Measurements from ENCODE around the gene ZNF469.

ZNF469 gene

DNA sequence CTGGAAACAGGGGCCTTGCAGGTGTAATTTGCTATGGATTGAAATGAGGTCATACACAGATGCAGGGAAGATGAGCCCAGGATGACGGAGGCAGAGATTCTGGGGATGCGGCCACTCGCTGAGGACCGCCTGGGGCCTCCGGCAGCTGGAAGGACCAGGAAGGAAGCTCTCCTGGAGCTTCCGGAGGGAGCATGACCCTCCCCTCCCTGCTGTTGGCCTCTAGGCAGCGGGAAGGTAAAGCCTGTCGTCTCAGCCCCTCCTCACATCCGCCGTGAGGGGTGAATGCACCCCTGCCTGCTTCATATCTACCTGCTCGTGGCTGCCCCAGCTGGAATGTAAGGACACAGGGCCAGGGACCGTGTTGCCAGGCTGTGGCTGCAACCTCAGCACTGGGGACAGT, 29.1 kb upstream of the ZNF469 start:
- H3K4me3 ChIP-seq (ENCODE audit: low read depth, low read length), result no peak overlapping the region
- TF ChIP-seq, protein P1, sequence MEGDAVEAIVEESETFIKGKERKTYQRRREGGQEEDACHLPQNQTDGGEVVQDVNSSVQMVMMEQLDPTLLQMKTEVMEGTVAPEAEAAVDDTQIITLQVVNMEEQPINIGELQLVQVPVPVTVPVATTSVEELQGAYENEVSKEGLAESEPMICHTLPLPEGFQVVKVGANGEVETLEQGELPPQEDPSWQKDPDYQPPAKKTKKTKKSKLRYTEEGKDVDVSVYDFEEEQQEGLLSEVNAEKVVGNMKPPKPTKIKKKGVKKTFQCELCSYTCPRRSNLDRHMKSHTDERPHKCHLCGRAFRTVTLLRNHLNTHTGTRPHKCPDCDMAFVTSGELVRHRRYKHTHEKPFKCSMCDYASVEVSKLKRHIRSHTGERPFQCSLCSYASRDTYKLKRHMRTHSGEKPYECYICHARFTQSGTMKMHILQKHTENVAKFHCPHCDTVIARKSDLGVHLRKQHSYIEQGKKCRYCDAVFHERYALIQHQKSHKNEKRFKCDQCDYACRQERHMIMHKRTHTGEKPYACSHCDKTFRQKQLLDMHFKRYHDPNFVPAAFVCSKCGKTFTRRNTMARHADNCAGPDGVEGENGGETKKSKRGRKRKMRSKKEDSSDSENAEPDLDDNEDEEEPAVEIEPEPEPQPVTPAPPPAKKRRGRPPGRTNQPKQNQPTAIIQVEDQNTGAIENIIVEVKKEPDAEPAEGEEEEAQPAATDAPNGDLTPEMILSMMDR (IDR thresholded peaks at IDR 0.05; ENCODE audit: low read depth, low read length), result no peak

DNA sequence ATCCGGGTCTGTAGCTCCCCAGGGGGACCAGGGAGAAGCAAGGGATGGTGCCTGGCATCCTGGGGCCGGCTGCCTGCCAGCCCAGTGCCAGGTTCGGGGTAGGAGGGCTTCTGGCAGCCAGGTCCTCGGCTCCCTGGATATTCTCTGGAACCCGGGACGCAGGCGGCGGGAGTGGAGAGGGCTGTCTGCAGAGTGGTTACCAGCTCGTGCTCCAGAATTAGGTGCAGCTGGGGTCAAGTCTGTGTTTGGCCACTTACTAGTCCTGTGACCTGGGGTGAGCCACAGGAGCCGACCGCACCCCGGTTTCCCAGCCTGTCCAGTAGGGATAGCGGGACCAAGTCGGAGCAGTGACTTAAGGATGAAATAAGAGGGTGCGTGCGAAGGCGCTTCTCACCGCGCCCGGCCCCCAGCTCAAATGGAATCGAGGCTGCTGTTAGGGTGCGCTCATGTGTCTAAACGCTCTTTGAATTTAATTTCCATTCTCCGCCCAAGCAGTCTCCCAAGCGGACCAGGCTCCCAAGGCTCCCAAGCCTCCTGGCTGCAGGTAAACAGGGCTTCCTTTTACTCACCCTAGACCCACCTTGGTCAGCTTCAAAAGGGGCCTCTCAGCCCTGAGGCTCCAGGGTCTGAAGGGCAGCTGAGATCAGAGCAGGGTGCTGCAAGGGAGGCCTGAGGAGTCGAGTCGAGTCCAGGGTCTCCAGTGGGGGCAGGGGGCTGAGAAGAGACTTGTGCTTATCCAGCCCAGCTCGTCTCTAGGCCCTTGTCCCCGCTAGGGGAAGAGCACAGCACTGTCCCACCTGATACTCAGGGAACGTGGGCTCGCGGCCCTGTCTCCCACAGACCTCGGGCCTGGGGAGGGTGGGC, 28.3 kb upstream of the ZNF469 start:
- H3K4me3 ChIP-seq (ENCODE audit: low read depth, low read length), result no peak overlapping the region
- TF ChIP-seq, protein P1 (IDR thresholded peaks at IDR 0.05; ENCODE audit: low read depth, low read length), result no peak

DNA sequence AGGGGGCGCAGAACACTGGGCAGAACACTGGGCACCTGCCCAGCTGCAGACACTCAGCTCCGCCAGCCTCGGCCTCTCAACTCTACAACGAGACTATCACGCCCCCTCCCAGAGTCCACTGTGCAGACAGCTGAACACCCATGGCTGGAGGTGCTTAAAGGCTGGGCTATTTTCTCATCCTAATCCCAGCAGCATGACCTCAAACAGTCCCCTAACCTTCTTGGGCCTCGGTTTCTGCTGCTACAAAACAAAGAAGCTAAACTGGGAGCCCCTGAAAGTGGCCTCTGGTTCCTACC, 27.7 kb upstream of the ZNF469 start:
- H3K4me3 ChIP-seq (ENCODE audit: low read depth, low read length), result no peak overlapping the region
- TF ChIP-seq, protein P1 (IDR thresholded peaks at IDR 0.05; ENCODE audit: low read depth, low read length), result no peak

DNA sequence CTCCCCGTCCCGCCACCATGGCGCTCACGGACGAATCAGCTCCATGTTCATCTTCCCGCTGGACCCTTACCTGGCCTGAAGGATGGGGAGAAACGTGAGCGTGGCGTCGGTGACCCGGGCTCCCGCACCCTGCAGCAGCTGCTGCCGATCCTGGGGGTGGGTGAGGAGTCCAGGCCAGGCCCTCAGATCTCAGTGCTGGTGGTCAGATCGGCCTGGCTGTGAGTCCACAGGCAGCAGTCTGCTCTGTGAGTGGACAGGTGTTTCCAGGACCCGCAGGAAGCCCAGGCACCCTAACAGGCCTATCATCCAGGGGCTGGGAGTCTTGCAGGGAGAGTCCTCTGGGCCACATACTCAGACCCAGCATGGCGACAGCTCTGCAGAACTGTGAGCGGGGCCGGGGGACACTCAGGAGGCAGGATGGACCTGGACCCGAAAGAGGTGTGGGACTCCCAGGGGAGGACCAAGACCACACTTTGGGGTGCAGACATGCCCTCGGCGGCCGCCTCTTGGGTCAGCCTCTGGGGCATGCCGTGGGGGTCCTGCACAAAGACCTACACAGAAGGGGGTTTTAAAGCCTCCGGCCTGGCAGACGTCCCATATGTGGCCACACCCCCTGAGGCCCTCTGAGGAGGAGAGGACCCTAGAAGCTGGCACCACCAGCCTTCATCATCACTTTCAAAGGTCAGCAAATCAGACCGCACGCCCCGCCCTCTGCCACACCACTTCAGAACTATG, 27.2 kb upstream of the ZNF469 start:
- TF ChIP-seq, protein P1 (IDR thresholded peaks at IDR 0.05; ENCODE audit: low read depth, low read length), result no peak
- no peak overlapping the region for H3K4me3 ChIP-seq (ENCODE audit: low read depth, low read length)

DNA sequence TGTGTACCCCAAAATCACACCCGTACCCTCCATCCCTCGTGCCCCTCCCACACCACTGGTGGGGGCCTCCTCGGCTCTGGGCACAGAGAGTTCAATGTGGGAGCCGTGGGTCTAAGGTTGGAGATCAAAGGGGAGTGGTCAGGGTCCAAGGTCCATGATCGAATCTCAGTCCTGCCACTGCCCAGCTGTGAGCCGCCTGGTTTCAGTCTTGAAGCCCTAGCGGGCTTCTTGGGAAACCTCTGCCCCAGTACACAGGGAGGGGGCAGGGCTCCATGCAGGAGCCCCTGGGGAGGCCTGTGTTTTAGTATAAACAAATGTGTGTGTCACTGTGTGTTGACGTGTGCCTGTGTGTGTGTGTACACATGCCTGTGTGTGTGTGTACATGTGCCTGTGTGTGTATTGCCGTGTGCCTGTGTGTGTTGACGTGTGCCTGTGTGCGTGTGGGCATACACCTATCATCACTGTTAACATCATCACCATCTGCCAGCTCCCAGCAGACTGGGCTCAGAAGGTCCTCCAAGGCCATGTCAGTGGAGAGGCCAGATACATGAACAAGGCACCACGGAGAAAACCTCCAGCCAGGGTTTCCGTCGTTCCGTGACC, 26.5 kb upstream of the ZNF469 start:
- no peak overlapping the region for H3K4me3 ChIP-seq (ENCODE audit: low read depth, low read length)
- TF ChIP-seq, protein P1 (IDR thresholded peaks at IDR 0.05; ENCODE audit: low read depth, low read length), result no peak

DNA sequence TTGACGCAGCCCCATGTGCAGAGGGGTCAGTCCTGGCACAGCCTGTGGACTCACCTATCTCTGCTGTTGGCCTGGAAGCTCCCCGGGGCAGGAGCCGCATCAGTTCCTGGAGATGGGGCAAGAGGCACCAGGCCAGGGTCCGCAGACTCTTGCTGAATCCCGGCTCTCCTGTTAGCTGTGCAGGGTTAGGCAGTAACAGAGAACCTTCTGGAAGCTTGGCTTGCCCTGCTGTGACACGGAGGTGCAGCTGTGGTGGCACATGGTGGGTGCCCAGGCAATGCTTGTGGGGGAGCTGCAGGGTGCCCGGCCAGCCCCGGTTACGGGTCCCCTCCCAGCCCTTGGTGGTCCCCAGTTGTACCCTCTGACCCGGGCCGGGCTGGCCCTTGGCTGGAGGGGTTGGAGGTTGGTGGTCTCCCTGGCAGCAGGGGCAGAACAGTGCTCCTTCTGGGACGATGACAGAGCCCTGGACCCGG, 26.0 kb upstream of the ZNF469 start:
- TF ChIP-seq, protein P1 (IDR thresholded peaks at IDR 0.05; ENCODE audit: low read depth, low read length), result no peak
- H3K4me3 ChIP-seq (ENCODE audit: low read depth, low read length), result no peak overlapping the region
